Ascending aorta (tissue), 2 donors: ENCODE data around the gene YJEFN3. TPM values are rescaled to one million over a fixed set of nuclear protein-coding genes. Genes with fewer than 3 reads are reported as not detected.

Experiments
- DNase-seq, 2 donors: peaks; one replicate each; pipeline ENCODE4 v3.0.0-alpha.2; 2019; ENCODE audit warnings: low spot score in 2 of 2
- H3K27ac ChIP-seq, 2 donors: fragments of 200-600 bp; sonication (generic); one replicate each; pipeline ENCODE4 v1.5.1; 2016 to 2017; ENCODE audit warnings: mild to moderate bottlenecking in 1 of 2
- H3K27me3 ChIP-seq: fragments of 200-600 bp; sonication (generic); one replicate; pipeline ENCODE4 v1.5.1; 2017
- H3K36me3 ChIP-seq, 2 donors: fragments of 200-600 bp; sonication (generic); one replicate each; pipeline ENCODE4 v1.5.1; 2016
- H3K4me1 ChIP-seq, 2 donors: fragments of 200-600 bp; sonication (generic); one replicate each; pipeline ENCODE4 v1.5.1; 2016 to 2017; ENCODE audit warnings: mild to moderate bottlenecking in 1 of 2
- H3K4me3 ChIP-seq, 2 donors: fragments of 200-600 bp; sonication (generic); one replicate each; pipeline ENCODE4 v1.5.1; 2016 to 2017; ENCODE audit warnings: mild to moderate bottlenecking in 1 of 2
- H3K9me3 ChIP-seq, 2 donors: fragments of 200-600 bp; sonication (generic); one replicate each; pipeline ENCODE4 v1.5.1; 2016
- CTCF ChIP-seq, 3 experiments: fragments of 200-600 bp in 2 of 3; fragments of 450-650 bp in 1 of 3; sonication (generic) in 2 of 3; IDR thresholded peaks; one replicate each; pipeline ENCODE4 v1.5.1; 2016 to 2019; ENCODE audit warnings: antibody characterized with exemption in 3 of 3, mild to moderate bottlenecking in 1 of 3, moderate library complexity in 1 of 3
- intact Hi-C: fragments of 100-400 bp; cut with DNase I; formaldehyde crosslinking; loops from one replicate; pipeline ENCODE4 v1.15.1; 2023
- total RNA-seq: library from RNA; depleted of rRNA; stranded (reverse); fragments of >200 nt; gene quantifications from one replicate; pipeline ENCODE4 v1.1.0, GENCODE V29; 2016

YJEFN3 gene
- total RNA-seq, 1 donor from 2014 or later, result 3.5 TPM

GRCh38 chr19:19540715-19541515 is 12.2 kb downstream of the YJEFN3 start:
- Histone ChIP-seq H3K27me3 (peaks cover 13% of the 10 kb centered on the region), H3K9me3 (no peaks in the 10 kb centered on the region), H3K27ac (no peak overlapping the region), H3K36me3 (no peaks in the 10 kb centered on the region), H3K4me3 (peak overlapping the region; percentile 9 to 18), H3K4me1 (peaks cover 6 to 12% of the 10 kb centered on the region in 2 donors)
- no peak for TF ChIP-seq CTCF (IDR thresholded peaks at IDR 0.05)
- DNase-seq, result no peak
- intact Hi-C loops, result no loop called here

GRCh38 chr19:19541616-19542015 is 12.9 kb downstream of the YJEFN3 start:
- Histone ChIP-seq H3K4me1 (peaks cover 6 to 12% of the 10 kb centered on the region in 2 donors), H3K36me3 (no peaks in the 10 kb centered on the region), H3K27me3 (peaks cover 13% of the 10 kb centered on the region), H3K9me3 (no peaks in the 10 kb centered on the region), H3K4me3 (no peak overlapping the region), H3K27ac (no peak overlapping the region)
- TF ChIP-seq CTCF (IDR thresholded peaks at IDR 0.05), result no peak
- intact Hi-C loops, result no loop called here
- no peak for DNase-seq

GRCh38 chr19:19542507-19542906 is 13.8 kb downstream of the YJEFN3 start:
- H3K27ac ChIP-seq, result no peak overlapping the region
- no peak overlapping the region for H3K4me3 ChIP-seq
- H3K4me1 ChIP-seq, result peaks cover 6 to 12% of the 10 kb centered on the region in 2 donors
- no peaks in the 10 kb centered on the region for H3K9me3 ChIP-seq
- intact Hi-C loops, result no loop called here
- peaks cover 13% of the 10 kb centered on the region for H3K27me3 ChIP-seq
- TF ChIP-seq CTCF (IDR thresholded peaks at IDR 0.05), result no peak
- H3K36me3 ChIP-seq, result no peaks in the 10 kb centered on the region
- DNase-seq, result no peak

- no peaks in the 10 kb centered on the region for H3K9me3 ChIP-seq
- no peak overlapping the region for H3K4me3 ChIP-seq
- peaks cover 10% of the 10 kb centered on the region for H3K27me3 ChIP-seq
- TF ChIP-seq CTCF (IDR thresholded peaks at IDR 0.05), result no peak
- peaks cover 4 to 12% of the 10 kb centered on the region in 2 donors for H3K4me1 ChIP-seq
- DNase-seq, result no peak
- H3K36me3 ChIP-seq, result no peaks in the 10 kb centered on the region
- intact Hi-C loops, result no loop called here
- H3K27ac ChIP-seq, result no peak overlapping the region
These were observed 14.4 kb downstream of the YJEFN3 start for GRCh38 chr19:19543101-19543500.

GRCh38 chr19:19543640-19544039 is 14.9 kb downstream of the YJEFN3 start:
- H3K27me3 ChIP-seq, result peaks cover 6% of the 10 kb centered on the region

More at GRCh38 chr19:19543640-19544039, 14.9 kb downstream of the YJEFN3 start:
- H3K9me3 ChIP-seq, result no peaks in the 10 kb centered on the region
- no peak for DNase-seq
- no peak overlapping the region for H3K27ac ChIP-seq
- H3K4me3 ChIP-seq, result no peak overlapping the region
- no peak for TF ChIP-seq CTCF (IDR thresholded peaks at IDR 0.05)
- H3K36me3 ChIP-seq, result no peaks in the 10 kb centered on the region
- intact Hi-C loops, result no loop called here
- H3K4me1 ChIP-seq, result peaks cover 0 to 9% of the 10 kb centered on the region in 2 donors
